NCI-H2227 treated with DMSO at 0.1 percent for 48 hours (cell line): Measurements from ENCODE around the gene SPTBN1.
A peak's percentile ranks its signal among the peaks of the same experiment; 100 is the strongest.

ENCODE experiments used
- DNase-seq: peaks from one replicate; lab custom pipeline; 2025; lab: John Stamatoyannopoulos, UW

The SPTBN1 gene

GRCh38 chr2:54555318-54555837, 99.3 kb downstream of the SPTBN1 start:
- DNase-seq: no peak

DNA sequence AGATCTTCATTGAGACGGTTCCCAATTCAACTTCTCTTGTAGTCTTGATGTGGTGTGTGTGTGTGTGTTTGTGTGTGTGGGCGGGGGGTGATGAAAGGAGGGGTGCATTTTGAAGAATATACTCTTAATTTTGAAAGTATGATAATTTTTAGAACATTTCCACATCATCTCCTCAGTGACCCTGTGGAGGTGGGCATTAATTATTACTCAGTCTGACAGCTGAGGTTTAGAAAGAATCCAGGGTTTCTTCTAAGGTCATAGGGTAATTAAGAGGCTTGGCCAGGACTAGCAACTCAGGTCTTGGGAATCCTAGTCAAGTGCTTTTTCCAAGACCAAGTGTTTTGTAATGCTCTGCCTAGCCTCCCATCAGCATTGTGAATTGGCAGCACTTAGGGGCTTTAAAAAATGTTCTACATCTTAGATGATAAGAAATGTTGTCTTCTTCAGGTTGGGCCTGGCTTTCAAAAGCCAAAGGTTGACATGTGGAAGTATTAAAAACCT, 100.5 kb downstream of the SPTBN1 start:
- DNase-seq: no peak

GRCh38 chr2:54557211-54557600, 101.1 kb downstream of the SPTBN1 start:
- no peak for DNase-seq

DNA sequence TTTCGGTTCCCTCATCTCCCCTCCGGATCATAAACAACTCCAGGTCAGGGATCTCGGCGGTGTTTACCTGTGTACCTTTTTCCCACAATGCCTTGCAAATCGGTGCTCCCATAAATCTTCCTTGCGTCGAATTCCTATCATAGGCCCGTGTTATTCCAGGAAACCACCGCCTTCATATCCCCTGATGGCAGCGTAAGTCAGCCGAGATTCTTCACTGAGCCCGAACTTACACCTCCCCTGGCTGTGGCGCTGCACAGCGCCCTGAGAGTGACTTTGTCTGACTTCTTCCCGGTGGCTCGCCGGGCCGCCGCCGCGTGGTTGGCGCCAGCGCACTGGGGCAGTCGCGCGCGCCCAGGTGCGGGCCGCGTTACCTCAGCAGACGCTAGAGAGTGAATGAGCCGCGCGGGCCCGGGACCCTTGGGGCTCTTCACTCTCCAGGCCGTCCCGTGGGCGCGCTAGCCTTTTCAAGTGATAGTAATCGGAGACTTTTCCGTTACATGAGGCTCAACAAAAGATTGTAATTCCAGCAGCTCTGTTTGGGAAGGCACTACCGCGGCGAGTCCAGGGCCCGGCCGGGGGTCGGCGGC, 101.6 kb downstream of the SPTBN1 start:
- peak; percentile 40 for DNase-seq

DNA sequence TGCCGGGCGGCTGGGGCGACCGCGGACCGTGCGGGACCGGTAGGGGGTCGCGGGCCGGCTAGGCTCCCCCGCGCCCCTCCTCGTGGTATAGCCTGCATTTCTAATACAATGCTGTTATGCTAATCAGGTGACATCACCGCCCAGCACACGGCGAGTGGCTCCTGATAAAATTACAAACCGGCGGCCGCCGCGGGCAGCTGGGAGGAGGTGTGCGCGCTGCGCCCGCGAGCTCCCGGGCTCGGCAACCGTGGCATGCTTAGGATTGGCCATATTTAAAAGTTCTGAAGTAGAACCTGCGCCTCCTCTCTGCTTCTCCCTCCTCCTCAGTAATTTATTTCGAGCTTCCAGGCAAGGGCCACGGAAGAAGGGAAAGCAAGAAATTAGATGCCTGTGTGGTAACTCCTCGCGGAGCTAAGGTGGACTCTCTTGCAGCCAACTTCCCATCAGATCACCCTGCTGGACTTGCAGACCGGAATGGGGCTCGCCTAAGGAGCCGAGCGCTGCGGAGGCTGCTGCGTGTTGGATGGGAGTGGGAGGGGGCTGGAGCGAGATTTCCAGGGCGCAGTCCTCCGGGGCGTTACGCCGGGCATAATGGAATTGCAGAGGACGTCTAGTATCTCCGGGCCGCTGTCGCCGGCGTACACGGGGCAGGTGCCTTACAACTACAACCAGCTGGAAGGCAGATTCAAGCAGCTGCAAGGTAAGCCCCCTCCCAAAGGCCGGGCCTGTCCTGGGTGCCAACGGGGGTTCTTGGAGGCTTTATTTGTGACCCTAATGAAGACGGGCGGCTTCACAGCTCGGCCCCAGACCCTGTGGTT, 102.3 kb downstream of the SPTBN1 start:
- DNase-seq: peak; percentile 73

GRCh38 chr2:54559006-54559445, 102.9 kb downstream of the SPTBN1 start:
- no peak for DNase-seq

DNA sequence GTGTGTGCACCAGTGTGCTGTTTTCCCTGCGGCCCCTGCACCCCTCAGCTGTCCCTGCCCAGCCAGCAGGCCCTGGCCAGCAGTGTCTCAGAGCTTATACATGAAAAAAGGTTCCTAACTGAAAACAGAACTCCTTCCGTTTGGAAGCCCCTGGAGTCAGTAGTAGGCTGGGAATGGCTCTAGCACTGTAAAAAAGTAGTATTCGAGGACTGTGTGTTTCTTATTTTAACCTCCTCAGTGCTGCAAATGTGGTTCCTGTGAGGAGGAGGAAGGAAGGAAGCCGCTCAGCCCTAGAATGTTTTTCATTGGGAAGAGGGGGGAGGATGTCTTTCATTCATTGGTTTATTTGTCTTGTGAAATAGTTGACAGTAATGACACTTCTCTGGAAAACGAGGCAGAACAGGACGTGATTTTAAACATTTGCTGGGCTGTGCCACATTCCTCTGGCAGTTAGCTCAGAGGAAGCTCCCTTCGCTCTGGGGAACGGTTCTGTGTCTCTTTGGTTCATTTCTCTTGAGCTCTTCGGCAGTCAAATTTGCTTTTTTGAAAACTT, 103.5 kb downstream of the SPTBN1 start:
- no peak for DNase-seq

GRCh38 chr2:54560146-54560881, 104.2 kb downstream of the SPTBN1 start:
- no peak for DNase-seq

DNA sequence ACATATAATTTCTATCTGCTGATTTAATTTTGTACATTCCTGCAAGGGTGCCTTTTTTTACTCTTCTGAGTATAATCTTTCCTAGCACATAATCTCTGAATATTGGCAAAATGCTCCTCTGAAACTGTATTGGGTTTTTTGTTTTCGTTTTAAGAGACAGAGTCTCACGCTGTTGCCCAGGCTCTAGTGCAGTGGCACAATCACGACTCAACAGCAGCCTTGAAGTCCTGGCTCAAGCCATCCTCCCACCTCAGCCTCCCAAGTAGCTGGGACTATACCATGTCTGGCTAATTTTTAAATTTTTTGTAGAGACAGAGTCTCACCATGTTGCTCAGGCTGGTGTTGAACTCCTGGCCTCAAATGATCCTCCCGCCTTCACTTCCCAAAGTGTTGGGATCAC, 104.9 kb downstream of the SPTBN1 start:
- DNase-seq: no peak

DNA sequence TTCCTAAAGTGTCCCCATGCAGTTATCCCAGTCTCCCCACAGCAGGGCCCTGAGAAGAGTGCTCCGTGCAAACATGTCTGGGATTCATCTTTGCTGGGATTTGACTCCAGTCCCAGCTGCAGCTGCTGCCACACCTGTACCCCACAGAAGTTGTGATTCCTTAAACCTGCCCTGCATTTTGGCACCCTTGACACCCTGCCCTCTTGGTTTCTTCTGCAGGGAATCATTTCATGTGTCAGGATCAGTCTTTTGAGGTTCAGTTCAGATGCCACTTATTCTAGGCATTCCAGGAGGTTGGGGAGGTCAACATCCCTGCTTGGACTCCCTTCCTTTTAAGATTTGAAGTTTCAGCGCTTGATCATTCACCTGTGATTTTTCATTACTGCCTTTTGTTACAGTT, 108.3 kb downstream of the SPTBN1 start:
- DNase-seq: no peak

GRCh38 chr2:54565551-54565950, 109.4 kb downstream of the SPTBN1 start:
- no peak for DNase-seq

DNA sequence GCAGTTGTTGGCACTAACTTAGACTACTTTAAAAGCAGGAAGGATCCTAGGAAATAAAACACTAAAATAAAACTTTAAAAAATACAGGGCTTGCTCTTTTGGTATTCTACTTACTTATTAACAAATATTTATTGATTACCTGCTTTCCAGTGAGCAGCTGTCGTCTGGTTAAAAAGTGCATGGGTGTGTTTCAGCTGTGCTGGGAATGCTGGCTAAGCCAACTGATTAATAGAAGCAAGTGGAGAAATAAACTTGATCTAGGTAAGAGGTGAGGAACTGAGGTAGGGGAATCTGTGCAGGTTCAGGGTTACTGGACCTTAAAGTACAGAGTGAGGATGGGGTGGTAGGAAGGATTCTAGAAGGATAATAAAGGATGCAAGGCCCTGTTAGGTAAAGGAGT, 110.8 kb downstream of the SPTBN1 start:
- DNase-seq: no peak

GRCh38 chr2:54568876-54569321, 112.8 kb downstream of the SPTBN1 start:
- DNase-seq: no peak

GRCh38 chr2:54569745-54570301, 113.7 kb downstream of the SPTBN1 start:
- DNase-seq: no peak

DNA sequence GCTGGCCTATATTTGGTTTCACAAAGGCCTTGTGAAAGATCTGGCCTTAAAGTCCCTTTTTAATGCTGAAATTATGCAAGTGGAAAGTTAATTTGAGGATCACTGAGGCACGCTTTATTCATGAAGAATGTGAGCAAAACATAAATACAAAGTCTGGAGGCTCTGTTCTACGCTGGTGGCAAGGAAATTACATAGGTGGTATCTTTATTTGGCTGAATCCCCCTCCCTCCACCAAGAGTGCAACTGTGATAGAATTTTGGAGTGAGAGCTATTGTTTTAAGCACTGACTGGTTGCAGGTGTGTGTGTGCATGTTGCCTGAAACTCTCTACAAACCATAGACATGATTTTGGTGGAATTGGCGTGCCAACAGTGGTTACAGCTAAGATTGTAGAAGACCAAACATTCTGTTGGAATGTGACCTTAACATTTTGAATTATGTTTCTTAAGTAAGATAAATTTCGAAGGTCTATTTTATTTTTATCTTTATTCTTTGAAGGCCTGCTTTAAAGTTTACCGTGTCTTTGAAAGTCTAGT, 114.3 kb downstream of the SPTBN1 start:
- DNase-seq: no peak

GRCh38 chr2:54570925-54571694, 115.0 kb downstream of the SPTBN1 start:
- no peak for DNase-seq

- DNase-seq: no peak
Measured at GRCh38 chr2:54572262-54572635, 116.1 kb downstream of the SPTBN1 start.

DNA sequence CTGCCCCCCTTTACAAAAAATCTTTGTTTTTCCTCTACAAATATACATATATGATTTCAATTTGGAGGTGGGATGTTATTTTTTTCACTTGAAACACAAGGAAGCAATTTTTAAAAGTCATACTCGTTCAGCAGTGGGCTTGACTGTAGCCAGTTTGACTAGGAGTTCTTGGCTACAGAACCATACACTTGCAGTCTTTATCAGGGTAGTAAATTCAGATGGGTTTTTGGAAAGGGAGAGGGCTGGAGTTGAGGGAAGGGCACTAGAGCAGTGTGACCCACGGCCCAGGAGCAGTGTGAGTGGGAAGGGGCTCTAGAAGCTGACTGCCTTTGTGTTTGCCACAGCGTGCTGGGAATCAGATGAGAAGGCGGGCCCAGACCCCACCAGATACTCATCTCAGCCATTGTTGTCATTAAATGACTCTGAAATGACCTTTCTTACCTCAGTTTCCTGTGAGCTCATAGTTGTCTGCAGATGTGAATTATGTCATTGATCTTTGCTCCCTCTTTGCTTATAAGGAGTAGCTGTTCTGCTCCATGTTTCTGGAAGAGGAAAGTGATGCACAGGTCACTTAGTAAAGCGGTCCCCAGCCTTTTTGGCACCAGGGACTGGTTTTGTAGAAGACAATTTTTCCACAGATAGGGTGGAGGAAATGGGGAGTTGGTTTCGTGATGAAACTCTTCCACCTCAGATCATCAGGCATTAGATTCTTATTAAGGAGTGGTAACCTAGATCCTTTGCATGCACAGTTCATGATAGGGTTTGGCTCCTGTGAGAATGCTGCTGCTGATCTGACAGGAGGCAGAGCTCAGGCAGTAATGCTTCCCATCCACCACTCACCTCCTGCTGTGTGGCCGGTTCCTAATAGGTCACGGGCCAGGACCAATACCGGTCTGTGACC, 116.8 kb downstream of the SPTBN1 start:
- DNase-seq: no peak

DNA sequence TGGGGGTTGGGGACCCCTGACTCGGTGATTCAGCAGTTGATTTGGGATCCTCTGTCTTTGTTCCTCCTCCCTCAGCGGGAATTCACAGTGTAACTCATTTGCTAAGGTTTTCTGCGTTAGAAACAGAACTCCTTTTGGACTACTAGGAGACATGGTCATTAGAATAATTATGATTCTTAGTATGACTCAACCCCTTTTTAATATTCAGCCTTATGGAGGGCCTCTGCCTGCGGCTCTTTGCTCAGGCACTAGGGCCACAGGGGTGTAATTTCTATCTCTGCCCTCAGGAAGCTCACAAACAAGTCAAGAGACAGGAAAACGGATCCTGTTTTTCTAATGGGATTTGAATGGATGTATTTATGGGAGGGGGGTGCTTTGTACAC, 117.4 kb downstream of the SPTBN1 start:
- no peak for DNase-seq
